Measurements from ENCODE around the gene EIF2B4. TPM values are rescaled to one million over a fixed set of nuclear protein-coding genes. Genes with fewer than 3 reads are reported as not detected.
A peak's percentile ranks its signal among the peaks of the same experiment; 100 is the strongest.

EIF2B4 gene
- total RNA-seq, 1 donor from 2014 or later, result 51.2 TPM

DNA sequence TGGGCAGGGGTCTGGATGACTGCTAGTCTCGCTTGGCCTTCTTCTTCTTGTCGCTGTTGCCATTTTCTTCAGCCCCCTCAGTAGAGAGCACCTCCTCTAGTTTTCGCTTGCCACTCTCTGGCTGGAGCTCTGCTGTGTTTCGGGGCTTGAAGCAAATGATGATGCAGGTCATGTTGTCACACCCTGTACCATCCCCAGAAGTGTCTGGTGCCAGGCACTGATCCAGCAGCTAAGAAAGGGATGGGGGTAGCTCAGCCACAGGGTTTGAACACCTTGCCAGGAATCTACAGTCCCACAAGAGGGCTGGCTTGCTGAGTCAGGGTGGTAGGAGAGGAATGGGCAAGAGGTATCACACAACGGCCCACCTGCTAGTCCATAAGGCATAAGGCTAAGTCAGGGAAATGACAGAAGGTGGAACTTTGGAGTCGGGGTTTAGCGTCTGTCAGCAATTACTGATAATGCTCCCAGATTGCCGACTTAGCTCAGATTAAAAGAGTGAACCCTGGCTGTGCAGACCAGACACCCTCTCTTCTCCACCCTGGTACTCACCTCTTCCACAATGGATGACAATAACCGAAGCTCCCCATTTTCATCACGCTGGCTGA lies 11.5 kb upstream of the EIF2B4 start:
- Mint-ChIP-seq H3K27ac (peak overlapping the region; percentile 97), H3K4me1 (peaks cover 30% of the 10 kb centered on the region), H3K36me3 (ENCODE audit: low read depth) (peaks cover 68% of the 10 kb centered on the region), H3K27me3 (no peaks in the 10 kb centered on the region), H3K9me3 (no peaks in the 10 kb centered on the region), H3K4me3 (peak overlapping the region; percentile 95)
- no peak for DNase-seq
- intact Hi-C loops (cut with micrococcal nuclease), result loop anchor here (2.0 to 5.0 kb wide), 3 partner anchors 27 to 301 kb away; partner anchors contain the start of genes NRBP1 and PPM1G

DNA sequence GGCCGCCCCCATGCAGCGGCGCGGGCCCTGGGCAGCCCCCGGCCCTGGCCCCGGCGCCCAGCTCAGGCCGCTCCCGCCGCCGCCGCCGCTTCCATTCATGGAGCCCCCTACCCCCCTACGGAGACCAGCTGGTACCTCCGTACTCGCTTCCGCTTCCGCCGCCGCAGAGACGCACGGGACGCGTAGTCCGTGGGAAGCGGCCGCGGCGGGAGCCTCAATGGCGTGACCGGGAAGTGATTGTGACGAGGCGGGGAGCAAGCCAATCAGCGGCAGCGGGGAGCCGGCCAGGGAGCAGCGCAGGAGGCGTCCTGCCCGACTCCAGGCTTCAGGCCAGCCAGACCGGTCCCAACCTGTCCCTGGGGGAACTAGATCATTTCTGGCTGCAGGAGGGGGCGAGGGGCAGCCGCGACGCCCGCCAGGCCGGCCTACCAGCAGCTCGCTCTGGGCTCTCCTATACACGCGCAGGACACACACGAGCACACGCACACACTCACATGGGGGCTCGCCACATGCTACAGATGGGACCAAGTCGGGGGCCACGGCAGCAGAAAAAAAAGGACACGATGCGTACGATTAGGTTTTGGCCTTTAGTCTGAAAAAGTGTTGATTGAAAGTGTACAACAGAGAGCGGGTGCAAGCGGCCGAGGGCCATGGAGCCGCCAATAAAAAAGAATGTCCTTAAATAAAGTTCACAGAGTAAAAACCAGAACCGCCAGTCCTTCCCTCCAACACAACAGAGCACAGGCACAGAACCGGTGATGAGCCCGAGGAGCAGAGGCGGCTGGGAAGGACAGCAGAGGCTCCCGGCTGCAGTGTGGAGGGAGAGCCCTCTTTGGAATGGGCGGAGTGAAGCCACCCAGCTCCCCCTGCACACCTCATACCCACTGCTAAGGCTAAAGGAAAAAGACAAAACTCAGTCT lies 10.7 kb upstream of the EIF2B4 start, which contains the start of gene ZNF513:
Gene ZNF513 (minus strand): TSS at position 109 of the 920 bp plus-strand sequence. CDS start 208 bp downstream, outside the sequence.
- peaks cover 74% of the 10 kb centered on the region for H3K36me3 Mint-ChIP-seq (ENCODE audit: low read depth)
- H3K27me3 Mint-ChIP-seq, result no peaks in the 10 kb centered on the region
- peak within 1 kb of the TSS; percentile 95 for H3K4me3 Mint-ChIP-seq
- peak within 1 kb of the TSS; percentile 97 for H3K27ac Mint-ChIP-seq
- H3K4me1 Mint-ChIP-seq, result peaks cover 30% of the 10 kb centered on the region
- intact Hi-C loops (cut with micrococcal nuclease), result loop anchor here (1.0 to 5.0 kb wide), 4 partner anchors 11 to 301 kb away; partner anchors contain the start of genes EIF2B4, NRBP1, PPM1G and SNX17
- peak; percentile 97 for DNase-seq
- no peaks in the 10 kb centered on the region for H3K9me3 Mint-ChIP-seq

DNA sequence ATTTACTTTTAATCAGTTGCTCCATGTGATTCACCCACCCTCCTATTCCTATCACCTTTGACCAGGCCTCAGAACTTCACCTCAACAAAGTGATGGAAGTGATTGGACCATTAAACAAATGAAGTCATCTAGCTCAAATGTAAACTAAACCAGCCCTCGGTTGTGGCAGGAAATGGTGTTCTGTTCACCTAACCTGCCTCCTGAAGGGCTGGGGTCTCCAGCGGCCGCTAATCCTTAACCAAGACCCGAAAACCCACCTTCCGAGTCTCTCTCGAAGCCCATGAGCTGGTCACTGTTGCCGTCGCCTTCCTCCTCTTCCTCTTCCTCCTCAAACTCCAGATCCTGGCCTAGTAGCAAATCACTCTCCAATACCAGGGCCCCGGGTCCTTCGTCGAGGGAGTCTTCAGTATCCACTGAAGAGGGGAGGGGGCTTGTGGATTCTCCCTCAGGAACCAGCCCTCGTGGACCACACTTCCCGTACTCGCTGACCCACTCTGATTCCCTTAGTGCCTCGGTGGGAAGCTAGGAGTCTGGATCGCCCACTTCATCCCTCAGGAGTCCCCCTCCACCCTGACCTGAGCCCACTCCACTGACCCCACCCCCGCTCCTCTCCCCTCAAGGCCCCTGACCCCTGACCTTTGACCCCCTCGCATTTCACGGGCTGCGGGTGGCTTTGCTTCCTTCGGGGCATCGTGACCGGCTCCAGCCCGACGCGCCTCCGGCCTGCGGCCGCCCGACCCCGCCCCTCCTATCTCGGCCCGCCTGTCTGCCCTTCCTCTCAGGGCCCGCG lies 9.9 kb upstream of the EIF2B4 start:
- peaks cover 73% of the 10 kb centered on the region for H3K36me3 Mint-ChIP-seq (ENCODE audit: low read depth)
- peak; percentile 75 for DNase-seq
- no peaks in the 10 kb centered on the region for H3K27me3 Mint-ChIP-seq
- H3K9me3 Mint-ChIP-seq, result no peaks in the 10 kb centered on the region
- intact Hi-C loops (cut with micrococcal nuclease), result loop anchor here (1.0 to 5.0 kb wide), 4 partner anchors 10 to 302 kb away; partner anchors contain the start of genes EIF2B4, NRBP1, PPM1G and SNX17
- peaks cover 31% of the 10 kb centered on the region for H3K4me1 Mint-ChIP-seq
- peak overlapping the region; percentile 96 for H3K27ac Mint-ChIP-seq
- H3K4me3 Mint-ChIP-seq, result peak overlapping the region; percentile 95

DNA sequence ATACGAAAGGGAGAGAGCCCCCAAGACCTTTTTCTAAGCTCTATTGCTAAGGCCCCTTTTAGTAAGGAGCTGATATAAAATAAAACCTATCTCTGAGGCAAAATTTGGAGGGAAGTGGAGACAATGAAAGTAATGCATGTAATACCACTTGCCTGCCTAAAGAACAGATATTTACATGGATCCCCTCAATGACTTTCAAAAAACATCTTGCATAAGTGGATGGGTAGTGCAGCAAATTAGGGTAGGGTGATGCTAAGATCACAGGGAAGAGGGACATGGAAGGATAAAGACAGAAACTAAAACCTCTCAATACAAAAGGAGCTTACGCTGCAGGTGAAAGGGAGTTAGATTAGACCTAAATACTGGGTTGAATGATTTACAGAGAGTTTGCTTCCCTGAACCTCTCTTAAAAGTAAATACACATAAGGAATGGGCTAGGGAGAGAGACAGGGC lies 9.3 kb upstream of the EIF2B4 start:
- intact Hi-C loops (cut with micrococcal nuclease), result no loop called here
- H3K27me3 Mint-ChIP-seq, result no peaks in the 10 kb centered on the region

DNA sequence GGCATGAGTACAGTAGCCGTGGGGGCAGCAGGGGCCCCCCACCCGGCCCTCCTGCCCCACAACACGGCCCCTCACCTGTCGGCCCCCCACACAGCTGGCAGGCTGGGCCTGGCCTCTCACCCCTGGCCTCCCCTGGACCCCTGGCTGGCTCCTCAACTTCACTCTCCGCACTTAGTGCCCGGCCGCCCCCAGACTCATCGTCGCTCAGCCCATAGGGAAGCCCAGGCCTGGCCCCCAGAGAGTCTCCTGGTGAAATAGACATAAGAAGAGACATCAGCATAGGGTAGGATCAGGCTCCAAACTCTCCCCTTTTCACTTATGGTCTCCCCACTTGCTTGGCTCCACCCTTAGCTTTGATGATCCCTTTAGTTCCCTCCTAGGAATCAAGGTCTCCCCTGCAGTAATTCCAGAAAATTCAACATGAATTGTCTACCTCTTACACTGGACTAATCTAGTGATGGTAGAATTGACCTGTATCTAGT lies 8.7 kb upstream of the EIF2B4 start:
- peaks cover 70% of the 10 kb centered on the region for H3K36me3 Mint-ChIP-seq (ENCODE audit: low read depth)
- DNase-seq, result no peak
- no peaks in the 10 kb centered on the region for H3K9me3 Mint-ChIP-seq
- H3K27me3 Mint-ChIP-seq, result no peaks in the 10 kb centered on the region
- peaks cover 30% of the 10 kb centered on the region for H3K4me1 Mint-ChIP-seq
- intact Hi-C loops (cut with micrococcal nuclease), result no loop called here
- H3K27ac Mint-ChIP-seq, result peak overlapping the region; percentile 96
- peak overlapping the region; percentile 95 for H3K4me3 Mint-ChIP-seq

More for the DNA sequence above, 9.3 kb upstream of the EIF2B4 start:
- Mint-ChIP-seq H3K9me3 (no peaks in the 10 kb centered on the region), H3K4me1 (peaks cover 31% of the 10 kb centered on the region), H3K4me3 (peak overlapping the region; percentile 95), H3K27ac (peak overlapping the region; percentile 96), H3K36me3 (ENCODE audit: low read depth) (peaks cover 75% of the 10 kb centered on the region)
- DNase-seq, result no peak

DNA sequence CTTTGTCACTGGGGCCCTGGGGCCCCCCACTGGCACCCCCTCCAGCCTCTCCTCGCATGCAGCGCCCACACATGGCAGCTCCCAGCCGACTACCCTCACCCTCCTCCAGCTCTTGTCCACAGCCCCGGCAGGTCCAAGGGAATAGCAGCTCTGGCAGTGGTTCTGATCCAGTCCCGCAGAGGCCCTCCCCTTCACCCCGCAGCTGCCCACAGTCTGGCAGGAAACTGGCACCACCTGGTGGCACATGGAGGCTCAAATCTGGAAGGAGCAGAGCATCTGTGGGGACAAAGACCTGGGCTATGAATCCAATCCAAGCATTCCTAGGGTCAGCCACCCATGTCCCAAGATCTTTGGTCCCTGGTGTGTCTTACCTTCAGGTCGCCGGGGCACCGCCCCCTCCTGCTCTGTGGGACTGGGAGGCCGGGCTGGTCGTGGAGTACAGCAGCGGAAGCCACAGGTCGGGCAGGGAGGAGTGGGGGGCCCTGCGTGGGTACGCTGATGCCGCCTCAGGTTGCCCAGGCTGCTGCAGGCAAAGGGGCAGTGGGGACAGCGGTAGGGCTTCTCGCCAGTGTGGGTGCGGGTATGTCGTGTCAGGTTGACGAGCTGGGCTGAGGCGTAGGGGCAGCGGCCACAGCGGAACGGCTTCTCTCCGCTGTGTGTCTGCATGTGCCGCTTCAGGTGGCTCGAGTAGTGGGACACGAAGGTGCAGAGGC lies 8.1 kb upstream of the EIF2B4 start:
- H3K27ac Mint-ChIP-seq, result no peak overlapping the region
- no peaks in the 10 kb centered on the region for H3K27me3 Mint-ChIP-seq
- intact Hi-C loops (cut with micrococcal nuclease), result no loop called here
- H3K4me3 Mint-ChIP-seq, result no peak overlapping the region
- peaks cover 68% of the 10 kb centered on the region for H3K36me3 Mint-ChIP-seq (ENCODE audit: low read depth)
- DNase-seq, result no peak
- H3K4me1 Mint-ChIP-seq, result peaks cover 28% of the 10 kb centered on the region
- no peaks in the 10 kb centered on the region for H3K9me3 Mint-ChIP-seq

DNA sequence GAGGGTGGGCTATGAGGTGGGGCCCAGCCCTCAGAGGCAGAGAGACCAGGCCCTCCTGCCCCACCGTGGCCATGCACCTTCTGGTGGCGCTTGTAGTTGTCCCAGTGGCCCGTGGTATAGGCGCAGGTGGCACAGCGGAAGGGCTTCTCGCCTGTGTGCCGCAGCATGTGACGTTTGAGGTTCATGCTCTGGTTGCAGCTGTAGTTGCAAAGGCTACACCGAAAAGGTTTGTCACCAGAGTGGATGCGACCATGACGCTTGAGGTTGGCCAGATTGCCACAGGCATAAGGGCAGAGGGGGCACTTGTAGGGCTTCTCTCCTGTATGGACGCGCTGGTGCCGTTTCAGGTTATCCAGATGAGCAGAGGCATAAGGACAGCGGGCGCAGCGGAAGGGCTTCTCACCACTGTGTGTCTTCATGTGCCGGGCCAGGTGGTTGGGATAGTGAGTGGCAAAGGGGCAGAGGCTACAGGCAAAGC lies 7.5 kb upstream of the EIF2B4 start:
- peak overlapping the region; percentile 68 for H3K27ac Mint-ChIP-seq
- no peak for DNase-seq
- peaks cover 32% of the 10 kb centered on the region for H3K4me1 Mint-ChIP-seq
- intact Hi-C loops (cut with micrococcal nuclease), result no loop called here
- no peaks in the 10 kb centered on the region for H3K9me3 Mint-ChIP-seq
- peak overlapping the region; percentile 12 for H3K4me3 Mint-ChIP-seq
- H3K36me3 Mint-ChIP-seq (ENCODE audit: low read depth), result peaks cover 72% of the 10 kb centered on the region
- no peaks in the 10 kb centered on the region for H3K27me3 Mint-ChIP-seq

DNA sequence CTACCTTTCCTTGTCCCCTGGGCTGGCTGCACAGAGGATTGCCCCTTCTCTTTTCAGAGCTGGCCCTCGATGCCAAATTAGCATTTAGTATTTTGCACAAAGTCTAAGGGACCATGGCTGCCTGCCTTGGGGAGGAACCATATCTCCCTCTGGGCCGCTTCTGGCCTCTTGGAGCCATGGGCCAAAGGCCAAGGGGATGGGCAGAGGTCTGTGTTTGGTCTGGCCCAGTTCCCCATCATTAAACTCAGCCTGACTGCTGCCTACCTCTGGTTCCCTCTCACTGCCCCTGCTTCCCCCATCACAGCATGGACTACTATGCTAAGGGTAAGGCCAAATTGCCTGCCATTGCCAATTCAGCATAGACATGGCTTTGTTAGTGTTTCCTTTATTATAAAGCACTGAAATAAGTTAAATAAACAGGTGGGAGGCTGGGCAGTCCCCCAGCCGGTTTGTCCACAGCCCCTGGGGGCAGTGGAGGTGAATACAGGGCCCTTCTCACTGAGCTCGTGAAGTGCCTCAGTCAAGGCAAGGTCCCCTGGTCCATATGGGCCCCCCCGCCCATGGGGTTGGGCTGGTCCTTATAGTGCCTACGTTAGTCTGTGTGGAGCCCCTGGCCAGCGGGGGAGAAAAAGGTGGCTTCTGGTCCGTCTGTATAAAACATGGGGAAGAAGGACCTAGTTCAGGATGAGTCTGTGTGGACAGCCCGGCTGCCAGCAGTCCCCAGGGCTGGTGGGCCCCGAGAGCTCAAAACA lies 6.9 kb upstream of the EIF2B4 start:
- Mint-ChIP-seq H3K4me3 (no peak overlapping the region), H3K4me1 (peaks cover 35% of the 10 kb centered on the region), H3K27ac (no peak overlapping the region), H3K9me3 (no peaks in the 10 kb centered on the region), H3K27me3 (no peaks in the 10 kb centered on the region), H3K36me3 (ENCODE audit: low read depth) (peaks cover 74% of the 10 kb centered on the region)
- no peak for DNase-seq
- intact Hi-C loops (cut with micrococcal nuclease), result no loop called here

DNA sequence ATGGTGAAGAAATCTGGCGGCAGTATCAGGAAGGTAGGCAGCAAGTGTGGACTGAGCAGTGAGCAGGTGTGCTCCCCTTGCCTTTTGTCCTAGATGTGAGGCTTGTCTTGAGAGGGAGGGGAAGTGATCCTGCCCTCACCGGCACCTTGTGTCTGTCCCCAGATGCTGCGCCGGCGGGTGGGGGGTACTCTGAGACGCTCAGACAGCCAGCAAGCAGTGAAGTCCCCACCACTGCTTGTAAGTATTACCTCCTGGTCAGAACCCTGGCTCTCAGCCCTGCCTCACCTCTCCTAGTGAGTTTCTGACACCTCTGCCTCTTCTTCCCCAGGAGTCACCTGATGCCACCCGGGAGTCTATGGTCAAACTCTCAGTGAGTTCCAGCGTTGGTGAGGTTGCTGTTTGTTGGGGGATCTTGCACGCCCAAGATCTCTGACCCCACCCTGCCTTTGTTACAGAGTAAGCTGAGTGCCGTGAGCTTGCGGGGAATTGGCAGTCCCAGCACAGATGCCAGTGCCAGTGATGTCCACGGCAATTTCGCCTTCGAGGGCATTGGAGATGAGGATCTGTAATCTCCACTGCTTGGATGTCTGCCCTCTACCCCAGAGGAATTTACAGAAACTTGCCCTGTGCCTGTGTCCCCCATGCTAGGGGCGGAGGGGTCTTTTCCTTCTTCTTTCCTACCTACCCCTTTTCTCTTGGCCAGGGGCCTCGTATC lies 6.2 kb upstream of the EIF2B4 start:
- Mint-ChIP-seq H3K27ac (no peak overlapping the region), H3K9me3 (no peaks in the 10 kb centered on the region), H3K36me3 (ENCODE audit: low read depth) (peaks cover 71% of the 10 kb centered on the region), H3K27me3 (no peaks in the 10 kb centered on the region), H3K4me1 (peaks cover 38% of the 10 kb centered on the region), H3K4me3 (no peak overlapping the region)
- intact Hi-C loops (cut with micrococcal nuclease), result no loop called here
- DNase-seq, result no peak

DNA sequence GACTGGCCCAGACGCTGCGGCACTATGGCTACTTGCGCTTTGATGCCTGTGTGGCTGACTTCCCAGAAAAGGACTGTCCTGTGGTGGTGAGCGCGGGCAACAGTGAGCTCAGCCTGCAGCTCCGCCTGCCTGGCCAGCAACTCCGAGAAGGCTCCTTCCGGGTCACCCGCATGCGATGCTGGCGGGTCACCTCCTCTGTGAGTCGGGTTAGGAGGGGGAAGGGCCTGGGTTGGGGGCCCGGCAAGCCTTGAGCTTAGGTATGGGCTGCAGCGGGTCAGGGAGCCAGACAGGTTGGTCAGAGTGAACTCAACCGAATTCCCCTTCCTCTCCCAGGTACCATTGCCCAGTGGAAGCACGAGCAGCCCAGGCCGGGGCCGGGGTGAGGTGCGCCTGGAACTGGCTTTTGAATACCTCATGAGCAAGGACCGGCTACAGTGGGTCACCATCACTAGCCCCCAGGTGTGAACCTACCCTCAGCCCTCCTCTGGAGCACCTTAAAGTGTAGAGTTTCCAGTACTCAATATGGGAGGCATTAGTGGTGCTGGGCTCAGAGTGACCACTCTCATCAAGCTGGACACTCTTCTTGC lies 5.5 kb upstream of the EIF2B4 start:
- H3K36me3 Mint-ChIP-seq (ENCODE audit: low read depth), result peaks cover 68% of the 10 kb centered on the region
- intact Hi-C loops (cut with micrococcal nuclease), result no loop called here
- H3K27ac Mint-ChIP-seq, result peak overlapping the region; percentile 34
- no peak for DNase-seq
- no peak overlapping the region for H3K4me3 Mint-ChIP-seq
- peaks cover 33% of the 10 kb centered on the region for H3K4me1 Mint-ChIP-seq
- no peaks in the 10 kb centered on the region for H3K9me3 Mint-ChIP-seq
- no peaks in the 10 kb centered on the region for H3K27me3 Mint-ChIP-seq

DNA sequence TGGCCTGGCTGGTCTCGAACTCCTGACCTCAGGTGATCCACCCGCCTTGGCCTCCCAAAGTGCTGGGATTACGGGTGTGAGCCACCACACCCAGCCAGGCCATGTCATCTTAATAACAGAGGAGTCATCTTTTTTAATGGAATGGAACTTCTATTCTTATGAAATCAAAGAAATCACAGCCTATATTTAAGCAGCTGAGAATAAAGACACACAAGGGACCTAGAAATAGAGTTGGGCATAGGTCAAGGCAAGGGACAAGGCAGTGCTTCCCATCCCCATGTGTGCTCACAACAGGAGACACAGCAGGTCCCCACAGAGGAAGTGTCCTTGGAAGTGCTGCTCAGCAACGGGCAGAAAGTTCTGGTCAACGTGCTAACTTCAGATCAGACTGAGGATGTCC lies 3.4 kb upstream of the EIF2B4 start:
- no peak overlapping the region for H3K4me3 Mint-ChIP-seq
- intact Hi-C loops (cut with micrococcal nuclease), result loop anchor here (5.0 kb wide), 1 partner anchor 289 kb away; the partner anchor contains the start of genes SLC4A1AP and SUPT7L
- H3K27ac Mint-ChIP-seq, result no peak overlapping the region
- H3K4me1 Mint-ChIP-seq, result peaks cover 29% of the 10 kb centered on the region
- H3K27me3 Mint-ChIP-seq, result no peaks in the 10 kb centered on the region
- peaks cover 64% of the 10 kb centered on the region for H3K36me3 Mint-ChIP-seq (ENCODE audit: low read depth)
- DNase-seq, result no peak
- H3K9me3 Mint-ChIP-seq, result no peaks in the 10 kb centered on the region

Measured in activated CD4-positive, alpha-beta T cell treated with anti-CD3 and anti-CD28 coated beads, Interleukin-2, amount 10 ng/mL, durations not matched to agents 24 days and 14 days (primary cell).